Upper lobe of right lung (tissue), 1 donor: ENCODE measurements around the gene PLCZ1. TPM values are rescaled to one million over a fixed set of nuclear protein-coding genes. Genes with fewer than 3 reads are reported as not detected.

Experiments used
- ATAC-seq: fragments of 200-7000 bp; cut with Tn5 transposase; one replicate; pipeline ENCODE4 v1.9.1; 2020; ENCODE audit warnings: mild to moderate bottlenecking, moderate library complexity
- DNase-seq: peaks from one replicate; pipeline ENCODE4 v3.0.0-alpha.2; 2020
- H3K27ac ChIP-seq: fragments of 200-600 bp; one replicate; pipeline ENCODE4 v1.8.0; 2022
- H3K27me3 ChIP-seq: fragments of 200-600 bp; one replicate; pipeline ENCODE4 v1.8.0; 2022; ENCODE audit warnings: mild to moderate bottlenecking
- H3K36me3 ChIP-seq: fragments of 200-600 bp; one replicate; pipeline ENCODE4 v1.8.0; 2022
- H3K4me1 ChIP-seq: fragments of 200-600 bp; one replicate; pipeline ENCODE4 v1.8.0; 2022
- H3K4me3 ChIP-seq: fragments of 200-600 bp; one replicate; pipeline ENCODE4 v1.8.0; 2022; ENCODE audit warnings: mild to moderate bottlenecking
- H3K9me3 ChIP-seq: fragments of 200-600 bp; one replicate; pipeline ENCODE4 v1.8.0; 2022
- intact Hi-C: fragments of 100-400 bp; cut with DNase I; formaldehyde crosslinking; loops from one replicate; pipeline ENCODE4 v1.11.0; 2022
- total RNA-seq: library from RNA; stranded (reverse); fragmentation: NEBNext Ultra II Directional; extraction: Animal tissue kit (Norgen Biotek cat#: 25700); gene quantifications from one replicate; pipeline ENCODE4 v1.2.1, GENCODE V29; 2021
- TF ChIP-seq, protein P1 (sequence below): fragments of 200-600 bp; IDR thresholded peaks from one replicate; pipeline ENCODE4 v1.8.0; 2022; ENCODE audit warnings: antibody characterized with exemption
- donor health status: DM: no; HTN: yes; CAD: no; lungs with severe emphysema.

PLCZ1 gene
- total RNA-seq, 1 donor from 2014 or later, result not detected

DNA sequence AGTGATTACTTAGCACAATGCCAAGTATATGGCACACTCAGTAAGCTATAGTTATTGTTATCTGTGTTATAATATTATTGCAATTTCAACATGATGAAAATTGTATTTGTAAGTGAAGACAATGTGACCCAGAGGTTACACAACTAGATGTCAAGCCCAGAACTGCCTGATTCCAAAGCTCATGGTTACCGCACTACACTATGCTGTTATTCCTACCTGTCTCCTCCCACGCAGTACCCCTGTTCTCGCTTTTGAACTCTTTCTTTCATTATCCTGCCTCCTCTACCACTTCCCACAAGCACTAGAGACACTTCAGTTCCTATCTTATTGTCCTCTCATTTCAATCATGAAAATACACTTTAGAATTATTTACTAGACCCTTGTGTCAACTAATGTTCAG, 93.2 kb downstream of the PLCZ1 start:
- Histone ChIP-seq H3K36me3 (no peaks in the 10 kb centered on the region), H3K27ac (no peak overlapping the region), H3K9me3 (no peaks in the 10 kb centered on the region), H3K4me3 (no peak overlapping the region), H3K27me3 (no peaks in the 10 kb centered on the region), H3K4me1 (no peaks in the 10 kb centered on the region)
- intact Hi-C loops, result no loop called here
- ATAC-seq (no peak), DNase-seq (no peak)
- TF ChIP-seq, protein P1, sequence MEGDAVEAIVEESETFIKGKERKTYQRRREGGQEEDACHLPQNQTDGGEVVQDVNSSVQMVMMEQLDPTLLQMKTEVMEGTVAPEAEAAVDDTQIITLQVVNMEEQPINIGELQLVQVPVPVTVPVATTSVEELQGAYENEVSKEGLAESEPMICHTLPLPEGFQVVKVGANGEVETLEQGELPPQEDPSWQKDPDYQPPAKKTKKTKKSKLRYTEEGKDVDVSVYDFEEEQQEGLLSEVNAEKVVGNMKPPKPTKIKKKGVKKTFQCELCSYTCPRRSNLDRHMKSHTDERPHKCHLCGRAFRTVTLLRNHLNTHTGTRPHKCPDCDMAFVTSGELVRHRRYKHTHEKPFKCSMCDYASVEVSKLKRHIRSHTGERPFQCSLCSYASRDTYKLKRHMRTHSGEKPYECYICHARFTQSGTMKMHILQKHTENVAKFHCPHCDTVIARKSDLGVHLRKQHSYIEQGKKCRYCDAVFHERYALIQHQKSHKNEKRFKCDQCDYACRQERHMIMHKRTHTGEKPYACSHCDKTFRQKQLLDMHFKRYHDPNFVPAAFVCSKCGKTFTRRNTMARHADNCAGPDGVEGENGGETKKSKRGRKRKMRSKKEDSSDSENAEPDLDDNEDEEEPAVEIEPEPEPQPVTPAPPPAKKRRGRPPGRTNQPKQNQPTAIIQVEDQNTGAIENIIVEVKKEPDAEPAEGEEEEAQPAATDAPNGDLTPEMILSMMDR, result no peak

DNA sequence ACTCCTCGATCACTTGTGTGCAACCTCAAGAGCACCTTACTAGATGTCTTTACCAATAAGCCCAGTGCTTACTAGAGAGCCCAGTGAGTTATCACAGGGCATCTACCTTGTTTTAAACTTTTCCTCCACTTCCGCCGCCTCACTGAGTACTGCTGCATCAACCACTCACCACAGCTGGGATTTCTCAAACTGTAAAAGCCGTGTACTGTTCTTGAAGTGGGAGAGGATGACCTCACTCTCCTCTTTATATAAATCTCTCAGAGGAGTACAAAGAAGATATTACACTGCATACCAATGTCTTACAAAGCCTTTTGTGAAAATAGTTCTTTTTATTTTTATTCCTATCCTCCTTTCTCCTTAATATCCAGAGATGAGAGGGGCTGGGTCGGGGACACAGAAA, 94.1 kb downstream of the PLCZ1 start:
- Histone ChIP-seq H3K27ac (no peak overlapping the region), H3K27me3 (no peaks in the 10 kb centered on the region), H3K36me3 (no peaks in the 10 kb centered on the region), H3K4me3 (no peak overlapping the region), H3K4me1 (no peaks in the 10 kb centered on the region), H3K9me3 (no peaks in the 10 kb centered on the region)
- intact Hi-C loops, result no loop called here
- DNase-seq (no peak), ATAC-seq (no peak)
- TF ChIP-seq, protein P1, result no peak

DNA sequence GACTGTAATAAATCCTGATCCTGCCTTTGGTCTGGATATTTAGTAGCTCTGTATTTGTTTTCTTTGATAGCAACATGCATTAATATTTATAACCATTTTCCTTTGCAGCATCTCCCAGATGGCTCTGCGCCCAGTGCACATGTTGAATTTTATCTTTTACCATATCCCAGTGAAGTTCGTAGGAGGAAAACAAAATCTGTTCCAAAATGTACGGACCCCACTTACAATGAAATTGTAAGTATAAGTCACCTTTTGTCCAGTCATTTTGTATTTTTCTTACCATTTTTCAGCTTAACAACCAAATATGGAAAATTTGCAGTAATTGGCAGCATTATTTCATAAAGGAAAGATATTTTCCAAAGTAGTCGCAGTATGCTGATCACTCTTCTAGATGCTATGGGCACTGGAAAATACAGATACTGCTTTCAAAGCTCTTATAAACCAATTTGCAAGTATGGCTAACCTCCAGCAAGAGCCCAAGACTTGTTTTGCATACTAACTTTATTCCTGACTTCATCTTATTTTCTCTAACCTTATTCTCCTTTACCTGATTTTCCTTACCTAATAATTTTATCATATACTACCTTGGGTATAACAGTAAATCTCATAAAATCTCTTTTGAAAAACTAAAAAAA, 97.4 kb downstream of the PLCZ1 start:
- DNase-seq (no peak), ATAC-seq (no peak)
- Histone ChIP-seq H3K27ac (no peak overlapping the region), H3K27me3 (no peaks in the 10 kb centered on the region), H3K4me1 (no peaks in the 10 kb centered on the region), H3K4me3 (no peak overlapping the region), H3K36me3 (no peaks in the 10 kb centered on the region), H3K9me3 (no peaks in the 10 kb centered on the region)
- TF ChIP-seq, protein P1, result no peak
- intact Hi-C loops, result no loop called here

DNA sequence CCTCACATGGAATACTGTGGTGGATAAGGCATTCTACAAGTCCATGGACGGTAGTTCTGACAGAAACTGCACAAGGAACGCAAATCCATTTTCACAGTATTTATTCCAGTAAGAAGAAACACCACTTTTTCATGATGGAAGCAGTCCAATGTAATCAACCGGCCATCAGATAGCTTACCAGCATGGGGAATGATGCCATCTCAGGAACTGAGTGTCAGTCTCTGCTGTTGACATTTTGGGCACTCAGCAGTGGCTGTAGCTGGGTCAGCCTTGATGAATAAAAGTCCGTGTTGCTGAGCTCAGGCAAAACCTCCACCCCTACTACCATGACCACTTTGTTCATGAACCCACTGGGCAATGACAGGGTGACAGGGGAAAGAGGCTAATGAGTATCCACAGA, 103.4 kb downstream of the PLCZ1 start:
- Histone ChIP-seq H3K4me1 (no peaks in the 10 kb centered on the region), H3K27ac (no peak overlapping the region), H3K4me3 (no peak overlapping the region), H3K36me3 (no peaks in the 10 kb centered on the region), H3K27me3 (no peaks in the 10 kb centered on the region), H3K9me3 (no peaks in the 10 kb centered on the region)
- TF ChIP-seq, protein P1, result no peak
- ATAC-seq (no peak), DNase-seq (no peak)
- intact Hi-C loops, result no loop called here

Other genes starting within 250 kb of the PLCZ1 start
- gene CAPZA3, start 107 bp upstream of the PLCZ1 start, total RNA-seq, result not detected